Inferior parietal cortex (tissue), 1 donor: Measurements from ENCODE around the gene PATZ1.
"Not testable (repeated sequence)": the region's sequence is repeated elsewhere in the genome, so short reads cannot be mapped to it uniquely, and the experiment has no call there.

Experiments
- DNase-seq: peaks from one replicate; pipeline ENCODE4 v3.0.0-alpha.2; 2016; ENCODE audit errors: extremely low spot score

Gene PATZ1

DNA sequence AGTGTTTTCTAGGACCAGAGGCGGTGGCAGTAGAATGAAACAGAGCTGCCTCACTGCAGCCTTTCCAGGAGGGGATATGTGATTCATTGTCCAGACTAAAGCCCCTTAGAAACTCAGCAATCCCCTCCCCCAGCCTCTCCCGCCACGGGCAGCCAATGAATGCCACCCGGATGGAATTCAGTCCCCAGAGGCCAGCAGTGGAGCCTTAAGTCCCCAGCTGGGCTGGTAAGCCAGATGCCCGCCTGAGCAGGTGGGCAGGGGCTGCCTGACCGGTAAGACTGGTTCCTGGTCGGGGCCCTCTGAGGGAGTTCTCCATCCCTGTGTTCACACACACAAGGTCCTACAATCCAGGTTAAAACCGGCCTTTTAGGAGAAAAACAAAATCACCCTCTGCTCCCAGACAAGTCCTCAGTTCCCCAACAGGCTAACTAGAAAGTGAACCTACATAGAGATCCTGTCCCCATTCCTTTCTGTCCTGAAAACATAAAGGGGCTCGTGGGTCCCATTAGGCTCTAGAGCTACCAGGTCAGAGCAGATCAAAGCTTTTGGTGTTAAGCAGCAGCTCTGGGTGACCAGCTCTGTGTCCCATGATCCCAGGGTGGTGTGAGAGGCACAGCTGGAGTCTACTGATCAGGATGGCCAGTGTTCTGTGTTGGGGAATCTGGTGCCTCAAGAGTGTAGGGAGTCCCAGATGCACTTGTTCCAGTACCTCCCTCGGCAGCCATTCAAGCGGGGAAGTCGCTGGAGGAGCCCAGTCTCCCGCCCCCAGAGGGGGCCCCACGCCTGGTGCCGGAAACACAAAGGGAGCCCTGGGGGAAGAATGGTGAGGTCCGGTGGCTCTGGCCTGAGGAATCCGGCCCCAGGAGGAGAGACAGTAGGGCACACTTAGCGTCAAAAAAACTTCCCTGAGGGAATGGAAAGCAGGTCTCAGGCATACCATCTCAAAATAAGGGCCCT, 2.6 kb downstream of the PATZ1 start:
- no peak for DNase-seq

DNA sequence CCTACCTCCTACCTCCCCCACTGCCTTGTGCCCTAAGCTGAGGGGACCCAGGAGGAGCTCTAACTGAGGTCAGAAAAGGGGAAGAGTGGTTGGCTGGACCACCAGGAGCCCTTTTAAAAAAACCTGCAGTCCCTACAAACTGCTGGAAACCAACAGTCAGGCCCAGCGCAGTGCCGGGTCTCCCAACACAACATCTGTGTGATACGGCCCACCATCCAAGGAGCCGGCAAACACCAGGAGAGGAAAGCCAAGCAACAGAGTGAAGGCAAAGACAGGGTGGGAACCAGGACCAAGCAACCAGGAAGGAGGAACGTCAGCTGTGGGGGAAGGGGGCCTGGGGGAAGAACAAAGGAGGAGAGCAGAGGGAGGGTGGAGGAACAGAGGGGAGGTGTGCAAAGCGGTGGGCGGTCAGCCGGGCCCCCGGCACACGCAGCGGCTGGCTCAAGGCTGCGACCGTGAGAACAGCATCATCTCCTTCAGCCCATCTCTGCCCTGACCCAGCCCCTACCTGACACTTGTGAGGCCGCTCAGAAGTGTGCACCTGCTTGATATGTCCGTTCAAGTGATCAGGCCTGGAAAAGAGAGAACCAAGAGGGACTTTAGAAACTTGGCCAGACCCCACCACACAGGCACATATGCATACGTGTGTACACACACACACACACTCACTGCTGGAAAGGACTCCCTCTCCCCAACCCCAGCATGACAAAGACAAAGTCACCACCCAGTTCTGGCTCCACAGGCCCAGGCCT, 3.6 kb downstream of the PATZ1 start:
- no peak for DNase-seq

DNA sequence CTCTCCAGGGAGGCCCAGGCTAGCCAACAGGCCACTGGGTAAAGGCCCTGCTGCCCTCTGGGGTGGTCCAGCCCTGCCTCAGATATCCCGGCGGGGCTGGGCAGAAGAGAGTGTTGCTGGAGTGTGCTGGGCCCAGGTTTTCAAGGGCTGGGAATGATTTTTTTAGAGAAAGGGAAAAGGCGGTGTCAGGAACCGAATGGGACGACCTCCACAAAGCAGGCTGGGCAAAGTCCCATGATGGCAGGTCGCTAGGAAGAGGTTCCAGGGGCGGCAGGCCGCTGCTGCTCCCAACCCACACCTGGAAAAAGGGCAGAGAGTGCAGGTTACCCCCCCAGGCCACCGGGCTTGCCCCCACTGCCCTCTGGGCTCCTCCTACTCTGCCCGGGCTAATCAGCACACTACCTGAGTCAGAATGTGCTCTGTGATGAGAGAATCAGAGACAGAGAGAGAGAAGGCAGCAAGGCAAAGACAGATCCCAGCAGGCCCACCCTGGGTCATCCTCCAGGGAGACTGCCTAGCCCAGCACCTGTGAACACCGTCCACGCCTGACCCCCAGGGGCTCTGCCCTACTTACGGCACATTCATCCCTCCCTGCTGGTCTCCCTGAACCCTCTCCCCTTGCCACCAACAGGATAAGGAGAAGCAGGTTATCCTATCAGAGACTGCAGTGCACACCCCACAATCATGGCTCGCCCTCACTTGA, 4.6 kb downstream of the PATZ1 start:
- DNase-seq: no peak

DNA sequence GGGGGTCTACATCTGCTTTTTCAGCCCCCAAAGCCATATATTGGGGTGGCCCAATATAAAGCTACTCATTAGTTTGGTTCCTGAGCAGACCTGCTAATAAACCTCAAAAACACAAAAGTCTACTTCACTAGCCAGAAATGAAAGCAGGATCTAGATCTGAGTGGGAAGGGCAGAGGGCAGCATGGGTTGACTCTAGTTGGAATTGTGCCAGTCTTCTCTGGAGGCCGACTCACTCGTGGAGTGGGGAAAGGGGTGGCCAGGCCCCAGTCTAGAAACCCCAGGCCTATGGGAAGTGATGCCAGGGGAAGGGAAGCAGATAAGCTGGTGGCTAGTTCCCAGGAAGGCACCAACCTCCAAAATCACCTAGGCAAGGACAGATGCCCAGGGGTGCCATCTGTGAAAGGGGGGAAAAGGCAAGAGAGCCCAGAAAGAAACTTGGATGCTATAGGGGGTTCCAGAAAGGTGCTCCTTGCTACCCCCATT, 5.3 kb downstream of the PATZ1 start:
- DNase-seq: no peak

DNA sequence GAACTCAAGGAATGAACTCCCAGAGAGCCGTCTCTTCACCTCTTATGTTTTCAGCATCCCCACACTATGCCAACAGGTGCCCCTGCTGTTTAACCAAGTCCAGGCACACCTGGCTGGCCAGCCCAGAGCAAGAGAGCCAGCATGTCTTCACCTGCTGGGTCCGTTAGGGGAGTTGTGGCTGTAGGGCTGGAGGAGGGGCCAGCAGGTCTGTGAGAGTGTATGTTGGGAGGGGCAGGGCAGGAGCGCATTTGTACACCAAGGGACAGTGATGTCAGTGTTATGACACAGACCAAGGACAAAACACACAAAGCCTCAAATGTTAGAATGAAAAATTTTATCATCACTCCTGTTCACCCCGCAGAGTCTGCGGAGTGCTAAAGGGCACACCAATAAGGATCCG, 5.8 kb downstream of the PATZ1 start:
- DNase-seq: no peak

DNA sequence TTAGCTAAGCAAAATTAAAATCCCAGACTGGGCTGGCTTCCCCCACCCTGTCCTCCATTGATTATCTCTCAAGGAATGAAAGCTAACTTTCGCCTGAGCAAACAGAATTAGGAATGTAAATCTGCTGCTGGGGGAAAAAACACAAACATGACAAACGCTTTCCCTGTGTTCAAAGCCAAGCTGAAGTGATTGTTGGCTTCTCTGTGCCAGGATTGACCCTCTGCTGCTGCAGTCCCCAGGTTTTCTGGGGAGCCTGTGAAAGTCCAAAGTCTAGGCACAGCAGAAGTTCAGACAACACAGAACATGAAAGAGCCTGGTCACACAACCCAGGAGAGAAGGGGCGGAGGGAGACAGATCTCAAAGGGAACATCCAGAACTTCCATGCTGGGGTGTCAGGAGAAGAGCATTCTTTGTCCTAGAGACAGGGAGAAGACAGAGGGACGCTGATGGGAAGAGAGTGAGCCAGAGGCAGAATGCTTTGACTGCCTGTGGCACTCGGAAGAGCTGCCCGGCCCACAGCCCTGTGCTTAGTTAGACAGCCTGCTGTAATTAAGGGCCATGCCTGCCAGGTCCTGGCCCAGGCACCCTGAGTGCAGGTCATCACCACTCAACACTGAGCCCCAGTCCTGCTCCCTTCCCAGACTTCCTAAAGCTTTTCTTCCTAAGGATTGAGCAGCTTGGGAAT, 6.9 kb downstream of the PATZ1 start:
- DNase-seq: no peak

DNA sequence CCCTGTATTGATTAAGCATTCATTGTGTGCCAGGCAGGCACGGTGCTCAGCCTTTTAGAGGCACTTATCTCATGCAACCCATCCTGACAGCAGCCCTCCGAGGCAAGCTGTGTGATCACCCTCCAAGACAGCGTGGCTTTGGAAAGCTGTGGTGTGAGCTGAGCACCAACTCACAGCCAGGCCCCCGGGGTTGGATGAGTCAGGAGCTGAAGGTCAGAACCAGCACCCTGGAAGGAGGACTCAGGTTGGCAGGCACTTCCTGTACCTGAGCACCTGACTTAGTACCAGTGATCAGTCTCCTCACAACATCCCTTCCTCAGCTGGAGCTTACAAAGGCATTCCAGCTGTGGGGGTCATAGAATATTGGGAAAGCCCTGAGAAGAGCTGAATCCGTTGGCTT, 9.0 kb downstream of the PATZ1 start:
- no peak for DNase-seq

DNA sequence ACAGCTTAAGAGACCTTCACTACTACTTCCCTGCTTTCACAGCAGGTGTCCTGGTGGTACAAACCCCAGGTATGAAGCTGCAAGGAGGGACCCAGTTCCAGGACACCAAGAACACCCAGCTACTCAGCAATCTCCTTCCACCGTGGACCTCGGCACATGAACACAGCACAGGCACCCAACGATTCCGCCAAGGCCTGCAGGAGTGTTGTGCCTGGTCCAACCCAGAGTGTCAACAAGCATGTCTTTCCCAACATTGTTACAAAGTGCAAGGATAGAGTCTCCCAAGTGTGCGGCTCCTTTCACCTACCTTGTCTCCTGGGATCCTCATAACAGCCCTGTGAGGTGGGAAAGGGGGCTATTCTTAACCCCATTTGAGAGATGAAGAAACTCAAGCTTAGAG, 11.8 kb downstream of the PATZ1 start:
- DNase-seq: no peak

DNA sequence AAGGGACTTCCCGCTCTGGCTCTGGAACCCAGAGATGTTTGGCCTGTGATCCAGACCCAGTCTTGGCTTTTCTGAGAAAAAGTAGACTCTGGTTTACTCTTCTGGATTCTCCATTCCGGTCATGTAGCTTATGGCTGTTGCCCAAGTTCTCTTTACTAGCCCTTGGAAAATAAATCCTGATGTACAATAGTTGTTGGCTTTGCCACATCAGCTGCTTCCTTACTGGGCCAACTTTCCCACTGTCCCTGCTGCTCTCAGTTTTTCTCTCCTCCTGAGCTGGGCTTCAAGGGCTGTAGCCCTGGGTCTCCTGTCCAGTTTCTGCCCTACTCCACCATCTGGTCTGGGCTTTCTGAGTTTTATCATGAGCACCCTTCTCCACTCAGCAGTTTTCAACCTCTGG, 12.5 kb downstream of the PATZ1 start:
- DNase-seq: peak; percentile 24

DNA sequence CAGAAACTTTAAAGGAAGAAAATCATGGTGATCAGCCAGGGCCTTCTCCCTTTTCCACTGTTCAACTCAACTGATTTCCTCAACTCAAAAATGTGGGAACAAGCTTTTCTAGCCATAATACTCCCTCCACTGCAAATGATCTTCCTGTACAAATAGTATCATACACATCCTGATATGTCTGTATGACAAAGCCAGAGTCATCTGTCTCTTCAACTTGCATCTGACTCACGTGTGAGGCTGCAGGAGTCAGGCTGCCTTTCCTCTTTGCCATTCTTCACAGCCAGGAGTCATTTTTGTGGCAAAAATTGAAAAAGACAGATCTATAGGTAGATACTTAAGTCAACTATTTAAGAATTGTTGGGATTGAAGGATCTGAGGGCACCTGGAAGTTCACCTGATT, 13.3 kb downstream of the PATZ1 start:
- DNase-seq: no peak

DNA sequence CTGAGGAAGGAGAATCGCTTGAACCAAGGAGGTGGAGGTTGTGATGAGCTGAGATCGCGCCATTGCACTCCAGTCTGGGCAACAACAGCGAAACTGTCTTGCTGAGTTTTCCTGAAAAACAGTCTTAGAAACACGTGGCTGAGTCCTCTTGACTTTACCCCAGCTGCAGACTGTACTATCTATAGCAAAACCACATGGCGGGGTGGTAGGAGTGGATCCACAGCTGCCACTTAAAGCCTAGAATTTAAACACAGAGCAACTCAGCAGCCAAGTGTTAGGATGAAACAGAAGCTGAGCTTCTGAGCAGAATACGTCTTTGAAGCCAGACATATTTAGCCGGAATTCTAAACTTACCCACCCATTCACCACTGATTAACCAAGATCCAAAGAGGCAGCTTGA, 14.1 kb downstream of the PATZ1 start:
- peak; percentile 46 for DNase-seq

DNA sequence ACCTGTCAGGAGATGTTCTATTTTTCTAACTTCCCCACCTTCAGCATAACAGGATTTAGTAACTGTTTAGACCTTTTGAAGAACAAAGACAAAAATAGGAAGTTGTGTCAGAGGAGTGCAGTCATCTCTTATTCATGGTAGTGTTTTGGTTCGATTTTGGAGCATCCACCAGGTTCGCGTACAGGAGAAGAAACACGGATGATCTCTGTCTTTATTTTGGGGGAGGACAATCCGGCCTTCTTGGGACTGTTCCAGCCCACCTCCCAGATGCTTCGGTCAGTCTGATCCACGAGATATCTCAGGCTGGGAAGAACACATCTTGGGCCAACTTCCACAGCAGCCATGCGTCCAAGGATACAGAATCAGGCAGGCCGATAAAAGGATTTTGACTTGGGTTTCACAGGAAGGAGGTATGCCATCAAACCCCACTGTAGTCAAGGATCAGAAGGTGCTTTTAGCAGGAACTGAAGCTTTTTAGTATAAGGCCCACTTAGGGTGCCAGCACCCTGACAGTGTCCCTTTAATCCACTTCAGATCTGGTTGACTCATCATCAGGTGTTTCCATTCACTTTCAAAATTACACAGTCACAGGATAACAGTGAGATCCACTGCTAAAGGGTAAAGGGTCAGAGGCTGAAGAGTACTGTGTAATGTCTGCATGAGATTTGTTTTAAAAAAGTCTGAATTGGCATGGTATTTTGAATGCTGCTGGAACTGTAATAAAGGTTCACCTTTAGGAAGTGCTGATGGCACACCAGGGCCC, 16.5 kb downstream of the PATZ1 start:
- no peak for DNase-seq

DNA sequence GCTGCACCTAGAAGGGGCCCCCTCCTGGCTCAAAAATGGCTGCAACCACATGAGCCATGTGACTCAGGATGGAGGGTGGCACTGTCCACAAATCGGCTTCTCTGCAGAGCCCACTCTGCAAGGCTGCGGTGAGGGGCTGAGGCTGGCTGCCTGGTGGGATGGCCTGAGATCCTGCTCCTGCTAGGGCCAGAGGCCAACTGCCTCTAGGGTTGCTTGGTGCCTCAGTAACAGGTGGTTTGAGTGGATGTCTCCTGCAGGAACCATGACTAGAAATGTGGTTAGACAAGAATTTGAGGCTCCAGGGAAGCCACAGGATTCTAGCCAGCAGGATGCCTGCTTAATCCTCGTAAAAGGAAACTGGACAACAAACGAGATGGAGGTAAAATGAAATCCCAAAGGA, 17.1 kb downstream of the PATZ1 start:
- no peak for DNase-seq

DNA sequence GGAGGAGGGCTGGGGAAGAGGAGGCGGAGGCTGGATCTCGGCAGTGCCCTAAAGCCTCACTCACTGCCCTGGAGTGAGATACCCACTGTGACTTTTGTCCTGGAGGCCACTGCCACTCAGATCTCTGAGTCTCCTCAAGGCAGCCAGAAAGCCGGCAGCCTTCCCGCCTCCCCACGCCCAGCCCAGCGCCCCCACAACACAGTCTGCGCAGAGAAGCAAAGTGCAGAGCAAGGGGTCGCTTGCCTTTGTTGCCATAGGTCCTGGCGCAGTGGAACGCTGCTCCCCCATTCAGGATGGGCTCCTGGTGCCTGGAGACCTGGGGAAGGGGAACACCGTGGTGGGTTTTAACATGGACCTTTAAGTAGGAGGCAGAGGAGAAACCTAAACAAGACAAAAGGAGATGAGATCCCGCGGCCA, 17.6 kb downstream of the PATZ1 start:
- no peak for DNase-seq

DNA sequence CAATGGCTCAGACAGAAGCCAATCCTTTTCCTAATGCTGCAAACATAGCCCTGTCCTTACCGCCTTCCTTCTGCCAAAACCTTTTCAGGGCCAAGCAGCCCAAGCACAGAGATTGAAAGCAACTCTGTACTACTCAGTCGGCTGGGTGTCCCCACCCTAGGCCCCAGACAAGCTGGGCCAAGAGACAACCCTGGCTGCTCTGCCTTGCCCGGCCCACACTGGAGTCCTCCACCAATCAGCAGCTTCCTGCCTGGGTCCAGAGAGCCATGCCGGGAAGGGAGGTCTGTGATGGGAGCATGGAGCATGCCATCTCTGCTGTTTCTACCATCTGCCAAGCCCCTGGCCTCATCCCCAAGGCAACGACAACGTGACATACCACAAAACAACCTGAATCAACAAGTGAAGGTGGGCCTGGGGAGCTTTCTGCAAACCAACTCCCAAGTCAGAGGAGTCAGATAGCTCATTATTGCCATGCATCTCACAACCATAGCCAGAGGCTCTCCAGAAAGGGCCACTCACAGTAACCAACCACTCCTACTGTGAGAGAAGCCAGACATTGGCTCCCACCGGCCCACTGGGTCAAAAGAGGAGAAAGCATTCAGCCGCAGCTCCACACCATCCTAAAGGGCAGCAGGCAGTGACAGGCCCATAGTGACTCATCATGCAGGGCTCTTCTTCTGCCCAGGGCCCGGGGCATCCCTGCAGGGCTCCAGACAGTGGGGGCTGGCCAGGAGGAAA, 18.2 kb downstream of the PATZ1 start:
- DNase-seq: no peak

DNA sequence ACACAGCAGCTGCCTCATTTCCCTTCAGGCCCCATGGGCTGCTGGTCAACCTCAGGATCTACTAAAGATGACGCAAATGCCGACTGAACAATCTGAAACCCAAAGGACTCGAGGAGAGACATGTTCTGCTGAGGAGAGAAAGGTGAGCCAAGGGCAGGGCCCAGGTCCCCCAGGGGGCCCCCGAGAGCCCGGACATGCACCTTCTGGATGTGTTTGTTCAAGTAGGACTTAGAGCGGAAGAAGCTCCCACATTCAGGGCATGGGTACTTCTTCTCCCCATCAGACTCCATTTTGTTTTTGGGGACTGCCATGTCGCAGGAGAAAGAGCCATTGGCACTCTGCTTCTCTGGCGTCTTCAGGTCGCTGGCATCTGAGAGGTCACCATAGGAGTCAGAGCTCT, 19.3 kb downstream of the PATZ1 start:
- no peak for DNase-seq

DNA sequence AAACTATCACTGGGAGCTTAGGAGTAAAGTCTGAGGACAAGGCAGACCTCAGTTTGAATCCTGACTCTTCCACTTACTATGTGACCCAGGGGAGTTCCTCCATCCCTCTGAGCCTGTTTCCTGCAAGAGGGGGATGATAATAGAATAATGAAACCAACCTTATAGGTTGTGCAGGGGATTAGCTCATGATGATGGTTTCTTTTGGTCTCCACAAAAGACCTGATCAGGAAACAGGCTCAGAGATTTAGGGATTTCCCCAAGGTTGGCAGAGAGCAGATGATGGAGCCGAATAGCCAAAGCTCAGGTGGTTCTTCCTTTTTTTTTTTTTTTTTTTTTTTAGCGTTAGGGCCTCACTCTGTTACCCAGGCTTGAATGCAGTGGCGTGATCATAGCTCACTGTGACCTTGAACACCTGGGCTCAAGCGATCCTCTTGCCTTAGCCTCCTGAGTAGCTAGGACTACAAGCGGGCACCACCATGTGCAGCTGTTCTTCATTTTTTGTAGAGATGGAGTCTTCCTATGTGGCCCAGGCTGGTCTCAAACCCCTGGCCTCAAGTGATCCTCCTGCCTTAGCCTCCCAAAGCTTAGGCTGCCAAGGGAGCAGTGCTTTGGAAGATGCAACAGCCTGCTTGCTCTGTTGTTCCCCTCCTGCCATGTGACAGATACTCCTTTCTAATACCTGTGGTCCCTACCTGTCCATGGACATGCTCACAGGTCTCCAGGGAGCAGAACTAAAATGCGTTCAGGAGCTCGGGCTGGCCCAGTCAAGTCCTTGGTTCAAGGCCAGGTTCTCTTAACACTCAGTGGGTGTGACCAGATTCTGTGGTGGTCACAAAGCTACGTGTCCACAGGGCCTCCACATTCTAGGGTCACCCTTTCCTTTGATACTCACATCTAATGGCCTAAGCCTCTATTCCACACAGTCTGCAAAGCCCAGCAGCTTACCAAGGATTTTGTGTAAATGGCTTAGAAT, 22.3 kb downstream of the PATZ1 start:
- no peak for DNase-seq

DNA sequence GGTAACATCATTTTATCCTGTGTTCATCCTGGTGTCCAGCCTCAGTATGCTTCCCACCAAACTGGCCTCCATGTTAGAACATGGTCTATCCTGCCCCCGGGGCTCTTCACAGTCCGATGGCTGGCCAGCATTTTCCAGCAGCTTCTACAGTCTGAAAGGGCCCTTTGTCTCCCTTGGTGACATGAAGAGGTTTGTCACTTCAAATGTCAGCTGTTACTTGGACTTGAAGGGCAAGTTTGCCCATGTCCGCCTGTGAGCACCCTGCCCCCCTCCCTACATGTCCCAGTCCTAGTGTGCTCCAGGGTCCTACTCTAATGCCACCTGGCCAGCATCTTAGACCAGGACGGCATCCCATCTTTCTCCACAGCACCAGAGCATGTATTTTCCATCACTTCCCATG, 24.7 kb downstream of the PATZ1 start:
- peak; percentile 36 for DNase-seq

DNA sequence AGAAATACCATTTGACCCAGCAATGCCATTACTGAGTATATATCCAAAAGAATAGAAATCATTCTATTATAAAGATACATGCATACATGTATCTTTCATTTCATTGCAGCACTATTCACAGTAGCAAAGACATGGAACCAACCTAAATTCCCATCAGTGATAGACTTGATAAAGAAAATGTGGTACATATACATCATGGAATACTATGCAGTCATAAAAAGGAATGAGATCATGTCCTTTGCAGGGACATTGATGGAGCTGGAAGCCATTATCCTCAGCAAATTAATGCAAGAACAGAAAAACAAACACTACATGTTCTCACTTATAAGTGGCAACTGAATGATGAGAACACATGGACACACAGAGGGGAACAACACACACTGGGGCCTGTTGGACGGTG, 31.9 kb downstream of the PATZ1 start:
- not testable (repeated sequence) for DNase-seq
